K562 (cell line): ENCODE measurements around the gene HMX3. TPM values are rescaled to one million over a fixed set of nuclear protein-coding genes. Genes with fewer than 3 reads are reported as not detected.
A peak's percentile ranks its signal among the peaks of the same experiment; 100 is the strongest.

Source experiments
- ARID3B ChIP-seq: fragments of 250-450 bp; sonication (Bioruptor Pico); IDR thresholded peaks from 2 replicates; pipeline ENCODE4 v1.4.0; 2020; ENCODE audit warnings: borderline replicate concordance
- BHLHE40 ChIP-seq: IDR thresholded peaks from 2 replicates; pipeline ENCODE4 v1.6.1; 2011; ENCODE audit warnings: low read length, improper control_type of control experiment
- BRCA1 ChIP-seq, 2 experiments: fragments of 450-650 bp in 1 of 2; sonication (generic) in 1 of 2; formaldehyde crosslinking in 1 of 2; IDR thresholded peaks; 2 replicates each; pipeline versions ENCODE4 v1.5.0 to v1.6.1; 2017 to 2020; ENCODE audit warnings: mild to moderate bottlenecking in 1 of 2, missing genetic modification reagents in 1 of 2
- GABPA ChIP-seq: fragments of 200-800 bp; sonication (Bioruptor generic); conservative IDR thresholded peaks from 2 replicates; pipeline ENCODE4 v1.6.1; 2016; ENCODE audit warnings: low read depth, missing genetic modification characterization, missing compliant biosample characterization
- HBP1 ChIP-seq: fragments of 450-650 bp; formaldehyde crosslinking; IDR thresholded peaks from 2 replicates; pipeline ENCODE4 v1.4.0; 2022; ENCODE audit warnings: missing genetic modification characterization
- JUN ChIP-seq, 2 experiments: sonication (generic) in 1 of 2; formaldehyde crosslinking in 1 of 2; IDR thresholded peaks; 2 replicates each; pipeline versions ENCODE4 v1.6.1 to v1.8.0; 2012 to 2022; ENCODE audit warnings: borderline replicate concordance in 2 of 2, mild to moderate bottlenecking in 2 of 2, improper control_type of control experiment in 1 of 2, low read depth in 1 of 2, low read length in 1 of 2, missing genetic modification reagents in 1 of 2
- L3MBTL2 ChIP-seq: fragments of 450-650 bp; IDR thresholded peaks from 2 replicates; pipeline ENCODE4 v1.6.1; 2016; ENCODE audit warnings: mild to moderate bottlenecking, moderate library complexity
- LCOR ChIP-seq: sonication (generic); formaldehyde crosslinking; IDR thresholded peaks from 2 replicates; pipeline ENCODE4 v1.8.0; 2022; ENCODE audit warnings: mild to moderate bottlenecking, missing genetic modification reagents
- MCM5 ChIP-seq: fragments of 450-650 bp; IDR thresholded peaks from 2 replicates; pipeline ENCODE4 v1.6.1; 2016; ENCODE audit warnings: low read depth
- MNT ChIP-seq, 2 experiments: fragments of 450-650 bp; conservative IDR thresholded peaks; 2 replicates each; pipeline ENCODE4 v1.6.1; 2017; ENCODE audit warnings: mild to moderate bottlenecking in 2 of 2, moderate library complexity in 2 of 2
- PHF21A ChIP-seq: fragments of 450-650 bp; IDR thresholded peaks from 2 replicates; pipeline ENCODE4 v1.6.1; 2017; ENCODE audit warnings: low read depth, borderline replicate concordance
- POLR2B ChIP-seq: fragments of 450-650 bp; IDR thresholded peaks from 2 replicates; pipeline ENCODE4 v1.6.1; 2018; ENCODE audit warnings: low read depth; ENCODE audit not compliant: partially characterized antibody
- POLR2G ChIP-seq: fragments of 200-400 bp; formaldehyde crosslinking; IDR thresholded peaks from 2 replicates; pipeline ENCODE4 v1.6.1; 2017; ENCODE audit warnings: low read depth, mild to moderate bottlenecking, antibody characterized with exemption, low read length, moderate library complexity
- RBM17 ChIP-seq: fragments of 200-400 bp; formaldehyde crosslinking; IDR thresholded peaks from 2 replicates; pipeline ENCODE4 v1.6.1; 2017; ENCODE audit warnings: low read depth, mild to moderate bottlenecking, low read length, borderline replicate concordance
- TAL1 ChIP-seq: fragments of 450-650 bp; IDR thresholded peaks from 2 replicates; pipeline ENCODE4 v1.6.1; 2016; ENCODE audit warnings: mild to moderate bottlenecking
- TEAD2 ChIP-seq: fragments of 450-650 bp; IDR thresholded peaks from 2 replicates; pipeline ENCODE4 v1.6.1; 2016; ENCODE audit warnings: missing genetic modification characterization, control low read depth, missing compliant biosample characterization
- XRCC3 ChIP-seq: fragments of 450-650 bp; IDR thresholded peaks from 2 replicates; pipeline ENCODE4 v1.6.1; 2017; ENCODE audit warnings: mild to moderate bottlenecking, moderate library complexity
- ZBTB9 ChIP-seq: fragments of 450-650 bp; formaldehyde crosslinking; IDR thresholded peaks from 2 replicates; pipeline ENCODE4 v1.4.0; 2020; ENCODE audit warnings: mild to moderate bottlenecking, moderate library complexity
- ZKSCAN1 ChIP-seq: fragments of 150-350 bp; IDR thresholded peaks from 2 replicates; pipeline ENCODE4 v1.6.1; 2016; ENCODE audit warnings: low read depth, low read length
- ZKSCAN3 ChIP-seq: fragments of 250-450 bp; sonication (Bioruptor Pico); IDR thresholded peaks from 2 replicates; pipeline ENCODE4 v1.4.0; 2020
- ZNF253 ChIP-seq: fragments of 250-450 bp; sonication (Bioruptor Pico); conservative IDR thresholded peaks from 2 replicates; pipeline ENCODE4 v1.6.1; 2021; ENCODE audit warnings: mild to moderate bottlenecking
- polyA plus RNA-seq, 8 experiments: library from polyadenylated mRNA; depleted of rRNA in 4 of 8; stranded (reverse) in 5 of 8; unstranded in 3 of 8; fragments of >200 nt; fragmentation: Nextera tagmentation in 2 of 8; fragmentation: Illumina TruSeq in 1 of 8; extraction: Ambion mirVana in 2 of 8; extraction: Trizol in 1 of 8; gene quantifications; 2 replicates each; pipeline versions ENCODE4 v1.2.1 to v1.2.3, GENCODE V29; 2011 to 2014; ENCODE audit warnings: inconsistent platforms in 1 of 8, missing spikeins in 1 of 8
- total RNA-seq, 7 experiments: library from RNA; depleted of rRNA in 6 of 7; stranded (reverse); fragments of >200 nt in 6 of 7; fragmentation: Illumina TruSeq in 2 of 7; extraction: Trizol in 2 of 7; gene quantifications; 2 replicates each; pipeline versions ENCODE4 v1.2.1 to v1.2.3, GENCODE V29; 2011 to 2021; ENCODE audit warnings: low replicate concordance in 1 of 7
- TF ChIP-seq, protein P1 (sequence below): fragments of 250-450 bp; sonication (Bioruptor Pico); IDR thresholded peaks from 2 replicates; pipeline ENCODE4 v1.8.0; 2022; ENCODE audit warnings: moderate library complexity, mild to moderate bottlenecking, inconsistent platforms

The HMX3 gene
- total and polyA plus RNA-seq, 9 of the 15 experiments (the other 6 are each of a cell fraction or from before 2014, with no cell fraction given): 0.55 to 43.5 (median 7.4) TPM; not detected in 2

DNA sequence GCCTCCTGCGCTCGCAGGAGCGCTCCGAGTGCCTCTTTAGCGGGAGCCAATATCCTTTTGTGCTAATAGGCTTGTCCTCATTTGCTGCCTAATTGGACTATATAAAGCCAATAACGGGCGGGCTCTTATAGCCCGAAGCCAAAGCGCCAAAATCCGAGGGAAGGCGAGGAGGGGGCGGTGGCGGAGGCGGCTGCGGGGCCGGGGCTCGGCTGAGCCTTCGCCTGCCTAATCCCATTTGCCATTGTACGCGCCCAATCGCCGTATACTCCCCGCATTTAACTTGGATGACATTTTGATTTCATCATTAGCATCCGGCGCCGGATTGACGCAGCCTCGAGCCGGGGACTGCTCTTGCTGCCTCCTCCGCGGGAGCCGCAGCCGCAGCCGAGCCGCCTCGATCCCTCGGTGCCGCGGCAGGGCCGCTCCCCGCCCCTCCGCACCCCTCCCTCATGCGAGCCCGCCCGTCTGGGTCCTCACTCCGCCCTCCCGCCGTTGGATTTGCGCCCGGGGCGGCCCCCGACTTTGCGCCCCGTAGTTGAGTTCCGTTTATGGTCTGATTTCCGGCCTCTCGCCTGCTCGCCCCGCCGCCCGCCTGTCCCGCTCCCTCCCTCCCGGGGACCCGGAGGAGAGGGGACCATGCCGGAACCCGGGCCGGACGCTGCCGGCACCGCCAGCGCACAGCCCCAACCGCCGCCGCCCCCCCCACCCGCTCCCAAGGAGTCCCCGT is at the start of gene HMX3 (continued):
- TF ChIP-seq ZBTB9 (CRISPR knock-in tag) (no peak), BRCA1 (IDR thresholded peaks at IDR 0.05) (no peak), BRCA1 (CRISPR knock-in tag; IDR thresholded peaks at IDR 0.05) (no peak), ZKSCAN3 (CRISPR knock-in tag) (no peak), TEAD2 (tag) (no peak), XRCC3 (no peak), ZKSCAN1 (peak; percentile 4; the same call in 1 of the 2 replicates), MCM5 (no peak), ZNF253 (no peak), POLR2B (peak; percentile 48), LCOR (CRISPR knock-in tag) (0 out of 2 replicates have a peak, but pooled peaks have one; percentile 6), ARID3B (CRISPR knock-in tag) (no peak), L3MBTL2 (no peak), POLR2G (peak; percentile 77), HBP1 (CRISPR knock-in tag) (no peak), GABPA (tag) (peak; percentile 47), PHF21A (0 out of 2 replicates have a peak, but pooled peaks have one; percentile 4), JUN (IDR thresholded peaks at IDR 0.05; ENCODE audit: borderline replicate concordance, low read depth, low read length) (no peak), JUN (CRISPR knock-in tag; IDR thresholded peaks at IDR 0.05; ENCODE audit: borderline replicate concordance) (no peak), TAL1 (no peak), BHLHE40 (no peak), RBM17 (no peak), MNT (conservative IDR thresholded peaks at IDR 0.05) (0 out of 4 replicates have a peak, but pooled peaks of 1 of the 2 experiments have one; percentile 33)
- TF ChIP-seq, protein P1, sequence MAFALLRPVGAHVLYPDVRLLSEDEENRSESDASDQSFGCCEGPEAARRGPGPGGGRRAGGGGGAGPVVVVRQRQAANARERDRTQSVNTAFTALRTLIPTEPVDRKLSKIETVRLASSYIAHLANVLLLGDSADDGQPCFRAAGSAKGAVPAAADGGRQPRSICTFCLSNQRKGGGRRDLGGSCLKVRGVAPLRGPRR (CRISPR knock-in tag): no peak
